K562 (cell line): ENCODE results near the gene COPS4. TPM values are rescaled to one million over a fixed set of nuclear protein-coding genes. Genes with fewer than 3 reads are reported as not detected.

ENCODE experiments used
- ATF7 ChIP-seq: fragments of 450-650 bp; IDR thresholded peaks from 2 replicates; pipeline ENCODE4 v1.7.1; 2014; ENCODE audit warnings: mild to moderate bottlenecking, moderate library complexity
- BRD4 ChIP-seq: fragments of 200-600 bp; sonication (generic); IDR thresholded peaks from 2 replicates; pipeline ENCODE4 v1.6.1; 2017; ENCODE audit warnings: inconsistent platforms
- E2F3 ChIP-seq: fragments of 250-450 bp; sonication (Bioruptor Pico); IDR thresholded peaks from 2 replicates; pipeline ENCODE4 v1.4.0; 2020; ENCODE audit warnings: mild to moderate bottlenecking
- ETV1 ChIP-seq: fragments of 450-650 bp; conservative IDR thresholded peaks from 2 replicates; pipeline ENCODE4 v1.6.1; 2016; ENCODE audit warnings: missing genetic modification characterization, control low read depth, low read depth, missing compliant biosample characterization
- ETV5 ChIP-seq: sonication (generic); formaldehyde crosslinking; IDR thresholded peaks from 2 replicates; pipeline ENCODE4 v1.4.0; 2020; ENCODE audit warnings: low read depth, mild to moderate bottlenecking, missing genetic modification reagents
- ETV6 ChIP-seq, 3 experiments: fragments of 150-350 bp in 1 of 3; sonication (generic) in 1 of 3; formaldehyde crosslinking in 1 of 3; IDR thresholded peaks; 2 replicates each; pipeline versions ENCODE4 v1.6.1 to v1.8.0; 2014 to 2022; ENCODE audit warnings: borderline replicate concordance in 2 of 3, low read depth in 2 of 3, antibody characterized with exemption in 1 of 3, low read length in 1 of 3, mild to moderate bottlenecking in 1 of 3, missing genetic modification reagents in 1 of 3
- FOXA1 ChIP-seq: fragments of 450-650 bp; IDR thresholded peaks from 2 replicates; pipeline ENCODE4 v1.6.1; 2016; ENCODE audit warnings: mild to moderate bottlenecking, borderline replicate concordance
- GABPB1 ChIP-seq: sonication (generic); formaldehyde crosslinking; IDR thresholded peaks from 2 replicates; pipeline ENCODE4 v1.8.0; 2022; ENCODE audit warnings: mild to moderate bottlenecking, missing genetic modification reagents
- GATAD2B ChIP-seq: fragments of 450-650 bp; IDR thresholded peaks from 2 replicates; pipeline ENCODE4 v1.6.1; 2017; ENCODE audit warnings: mild to moderate bottlenecking, borderline replicate concordance
- HIVEP1 ChIP-seq: fragments of 250-450 bp; sonication (Bioruptor Pico); IDR thresholded peaks from 2 replicates; pipeline ENCODE4 v1.4.0; 2020; ENCODE audit warnings: mild to moderate bottlenecking
- IFI16 ChIP-seq: fragments of 250-450 bp; sonication (Bioruptor Pico); IDR thresholded peaks from 2 replicates; pipeline ENCODE4 v2.1.2; 2022; ENCODE audit warnings: mild to moderate bottlenecking, inconsistent platforms
- IRF2 ChIP-seq: sonication (generic); formaldehyde crosslinking; IDR thresholded peaks from 2 replicates; pipeline ENCODE4 v1.8.1; 2022; ENCODE audit warnings: mild to moderate bottlenecking, missing genetic modification reagents
- KLF13 ChIP-seq: fragments of 450-650 bp; IDR thresholded peaks from 2 replicates; pipeline ENCODE4 v1.6.1; 2016; ENCODE audit warnings: missing genetic modification characterization, low read depth, mild to moderate bottlenecking, missing compliant biosample characterization, moderate library complexity, borderline replicate concordance
- MAZ ChIP-seq, 2 experiments: fragments of 450-650 bp in 1 of 2; sonication (generic) in 1 of 2; formaldehyde crosslinking; IDR thresholded peaks in 1 of 2; conservative IDR thresholded peaks in 1 of 2; 2 replicates each; pipeline versions ENCODE4 v1.4.0 to v1.5.0; 2020; ENCODE audit warnings: mild to moderate bottlenecking in 1 of 2, missing genetic modification reagents in 1 of 2
- MYBL2 ChIP-seq, 2 experiments: fragments of 450-650 bp in 1 of 2; sonication (generic) in 1 of 2; formaldehyde crosslinking in 1 of 2; IDR thresholded peaks; 2 replicates each; pipeline versions ENCODE4 v1.6.1 to v1.8.1; 2017 to 2022; ENCODE audit warnings: borderline replicate concordance in 1 of 2, inconsistent platforms in 1 of 2, low read depth in 1 of 2, mild to moderate bottlenecking in 1 of 2, missing genetic modification reagents in 1 of 2, moderate library complexity in 1 of 2
- NFIC ChIP-seq: fragments of 450-650 bp; IDR thresholded peaks from 2 replicates; pipeline ENCODE4 v1.6.1; 2017; ENCODE audit warnings: mild to moderate bottlenecking, inconsistent platforms
- NFRKB ChIP-seq: fragments of 450-650 bp; IDR thresholded peaks from 2 replicates; pipeline ENCODE4 v1.6.1; 2016; ENCODE audit warnings: low read depth
- NFYB ChIP-seq: IDR thresholded peaks from 2 replicates; pipeline ENCODE4 v1.6.1; 2011; ENCODE audit warnings: mild to moderate bottlenecking, moderate library complexity; ENCODE audit not compliant: insufficient read length; ENCODE audit errors: extremely low read depth
- RBFOX2 ChIP-seq: fragments of 200-400 bp; formaldehyde crosslinking; IDR thresholded peaks from 2 replicates; pipeline ENCODE4 v1.6.1; 2017; ENCODE audit warnings: low read depth, mild to moderate bottlenecking, low read length, moderate library complexity
- SMARCC2 ChIP-seq: fragments of 450-650 bp; IDR thresholded peaks from 2 replicates; pipeline ENCODE4 v1.6.1; 2017; ENCODE audit warnings: antibody characterized with exemption, moderate library complexity, mild to moderate bottlenecking, low read depth
- STAT5B ChIP-seq: fragments of 250-450 bp; sonication (Bioruptor Pico); IDR thresholded peaks from 2 replicates; pipeline ENCODE4 v1.8.0; 2021; ENCODE audit warnings: mild to moderate bottlenecking, inconsistent platforms
- TBL1XR1 ChIP-seq, 2 experiments: IDR thresholded peaks; 2 replicates each; pipeline ENCODE4 v1.6.1; 2012; ENCODE audit warnings: improper control_type of control experiment in 2 of 2, low read length in 2 of 2, mild to moderate bottlenecking in 1 of 2
- ZFP36 ChIP-seq: fragments of 150-350 bp; IDR thresholded peaks from 2 replicates; pipeline ENCODE4 v1.6.1; 2018; ENCODE audit warnings: low read length, low read depth; ENCODE audit not compliant: partially characterized antibody
- ZNF561 ChIP-seq: fragments of 450-650 bp; formaldehyde crosslinking; conservative IDR thresholded peaks from 2 replicates; pipeline ENCODE4 v1.4.0; 2020; ENCODE audit warnings: mild to moderate bottlenecking, moderate library complexity
- ZNF668 ChIP-seq: fragments of 250-450 bp; sonication (Bioruptor Pico); IDR thresholded peaks from 2 replicates; pipeline ENCODE4 v1.8.0; 2022; ENCODE audit warnings: mild to moderate bottlenecking, inconsistent platforms
- polyA plus RNA-seq, 8 experiments: library from polyadenylated mRNA; depleted of rRNA in 4 of 8; stranded (reverse) in 5 of 8; unstranded in 3 of 8; fragments of >200 nt; fragmentation: Nextera tagmentation in 2 of 8; fragmentation: Illumina TruSeq in 1 of 8; extraction: Ambion mirVana in 2 of 8; extraction: Trizol in 1 of 8; gene quantifications; 2 replicates each; pipeline versions ENCODE4 v1.2.1 to v1.2.3, GENCODE V29; 2011 to 2014; ENCODE audit warnings: inconsistent platforms in 1 of 8, missing spikeins in 1 of 8
- total RNA-seq, 7 experiments: library from RNA; depleted of rRNA in 6 of 7; stranded (reverse); fragments of >200 nt in 6 of 7; fragmentation: Illumina TruSeq in 2 of 7; extraction: Trizol in 2 of 7; gene quantifications; 2 replicates each; pipeline versions ENCODE4 v1.2.1 to v1.2.3, GENCODE V29; 2011 to 2021; ENCODE audit warnings: low replicate concordance in 1 of 7
- TF ChIP-seq, protein P1 (sequence below): fragments of 250-450 bp; sonication (Bioruptor Pico); IDR thresholded peaks from 2 replicates; pipeline ENCODE4 v1.8.0; 2022; ENCODE audit warnings: inconsistent platforms
- TF ChIP-seq, protein P2 (sequence below), 3 experiments: fragments of 200-800 bp in 1 of 3; sonication (Bioruptor generic) in 1 of 3; sonication (generic) in 1 of 3; formaldehyde crosslinking in 1 of 3; IDR thresholded peaks; 2 replicates each; pipeline versions ENCODE4 v1.6.1 to v1.8.0; 2016 to 2022; ENCODE audit warnings: mild to moderate bottlenecking in 2 of 3, missing compliant biosample characterization in 2 of 3, missing genetic modification characterization in 2 of 3, missing genetic modification reagents in 1 of 3

COPS4 gene
- total and polyA plus RNA-seq, 9 of the 15 experiments (the other 6 are each of a cell fraction or from before 2014, with no cell fraction given), result 44.7 to 180 (median 70.9) TPM

DNA sequence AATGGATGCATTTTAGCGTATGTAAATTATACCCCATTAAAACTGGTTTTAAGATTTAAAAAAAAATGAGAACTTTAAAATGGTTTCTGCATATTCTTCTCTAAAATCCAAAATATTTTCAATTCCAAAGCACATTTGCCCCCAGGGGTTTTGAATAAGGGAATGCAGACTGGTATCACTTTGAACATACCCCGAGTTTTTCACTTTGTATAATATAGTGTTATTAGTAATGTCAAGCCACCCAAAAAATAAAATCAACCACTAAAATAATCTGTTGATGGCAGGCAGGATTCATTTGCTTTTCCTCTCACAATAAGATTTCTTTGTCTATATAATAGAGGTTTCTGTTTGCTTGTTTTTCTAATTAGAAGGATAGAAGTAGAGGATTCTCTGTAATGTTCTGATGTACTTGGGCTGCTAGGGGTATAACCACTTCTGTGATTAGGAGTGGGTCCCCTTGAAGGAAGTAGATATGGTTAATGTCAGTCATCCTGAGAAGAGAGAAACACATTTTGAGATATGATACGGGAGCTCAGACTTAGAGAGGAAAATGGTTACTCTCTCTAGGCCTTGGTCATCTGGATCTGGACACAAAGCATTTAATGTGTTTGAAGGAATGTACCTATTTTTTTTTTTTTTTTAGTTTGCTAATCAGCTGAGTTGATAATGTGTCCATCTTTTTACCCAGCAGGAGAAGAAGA is 15.0 kb upstream of the COPS4 start (continued):
- TF ChIP-seq GABPB1 (CRISPR knock-in tag) (no peak), RBFOX2 (no peak), ETV5 (CRISPR knock-in tag) (no peak), KLF13 (no peak), ETV1 (tag) (peak; percentile 51; the same call in 1 of the 2 replicates), MYBL2 (IDR thresholded peaks at IDR 0.05; ENCODE audit: low read depth) (no peak), MYBL2 (CRISPR knock-in tag; IDR thresholded peaks at IDR 0.05; ENCODE audit: borderline replicate concordance) (no peak), SMARCC2 (0 out of 2 replicates have a peak, but pooled peaks have one; percentile 53), HIVEP1 (CRISPR knock-in tag) (no peak), E2F3 (CRISPR knock-in tag) (no peak), BRD4 (no peak), FOXA1 (no peak), ETV6 (IDR thresholded peaks at IDR 0.05; ENCODE audit: borderline replicate concordance in 1 of 2, low read depth in 2 of 2, low read length in 1 of 2) (no peak), ETV6 (CRISPR knock-in tag; IDR thresholded peaks at IDR 0.05; ENCODE audit: borderline replicate concordance) (no peak), NFRKB (no peak), IRF2 (CRISPR knock-in tag) (no peak), TBL1XR1 (IDR thresholded peaks at IDR 0.05; ENCODE audit: low read length in 2 of 2) (peak in 1 of 2 experiments; percentile 59; a peak in 1 of 4 replicates), ATF7 (no peak), NFYB (no peak), ZFP36 (no peak), GATAD2B (no peak), ZNF561 (CRISPR knock-in tag) (no peak), IFI16 (CRISPR knock-in tag) (no peak), MAZ (CRISPR knock-in tag; conservative IDR thresholded peaks at IDR 0.05 in 1 of 2, IDR thresholded peaks at IDR 0.05 in 1 of 2) (no peak), STAT5B (no peak), ZNF668 (no peak), NFIC (peak; percentile 49; the same call in 1 of the 2 replicates)
- TF ChIP-seq, protein P1, sequence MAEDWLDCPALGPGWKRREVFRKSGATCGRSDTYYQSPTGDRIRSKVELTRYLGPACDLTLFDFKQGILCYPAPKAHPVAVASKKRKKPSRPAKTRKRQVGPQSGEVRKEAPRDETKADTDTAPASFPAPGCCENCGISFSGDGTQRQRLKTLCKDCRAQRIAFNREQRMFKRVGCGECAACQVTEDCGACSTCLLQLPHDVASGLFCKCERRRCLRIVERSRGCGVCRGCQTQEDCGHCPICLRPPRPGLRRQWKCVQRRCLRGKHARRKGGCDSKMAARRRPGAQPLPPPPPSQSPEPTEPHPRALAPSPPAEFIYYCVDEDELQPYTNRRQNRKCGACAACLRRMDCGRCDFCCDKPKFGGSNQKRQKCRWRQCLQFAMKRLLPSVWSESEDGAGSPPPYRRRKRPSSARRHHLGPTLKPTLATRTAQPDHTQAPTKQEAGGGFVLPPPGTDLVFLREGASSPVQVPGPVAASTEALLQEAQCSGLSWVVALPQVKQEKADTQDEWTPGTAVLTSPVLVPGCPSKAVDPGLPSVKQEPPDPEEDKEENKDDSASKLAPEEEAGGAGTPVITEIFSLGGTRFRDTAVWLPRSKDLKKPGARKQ, result no peak
- TF ChIP-seq, protein P2, sequence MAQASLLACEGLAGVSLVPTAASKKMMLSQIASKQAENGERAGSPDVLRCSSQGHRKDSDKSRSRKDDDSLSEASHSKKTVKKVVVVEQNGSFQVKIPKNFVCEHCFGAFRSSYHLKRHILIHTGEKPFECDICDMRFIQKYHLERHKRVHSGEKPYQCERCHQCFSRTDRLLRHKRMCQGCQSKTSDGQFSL (CRISPR knock-in tag; IDR thresholded peaks at IDR 0.05), result no peak
- TF ChIP-seq, protein P2 (tag; IDR thresholded peaks at IDR 0.05), result no peak
